ENCODE results near the gene ZCRB1.
"Not testable (repeated sequence)": the region's sequence is repeated elsewhere in the genome, so short reads cannot be mapped to it uniquely, and the experiment has no call there.

The ZCRB1 gene

GRCh38 chr12:42350021-42350407 lies 24.1 kb upstream of the ZCRB1 start:
- not testable (repeated sequence) for H3K9me3 ChIP-seq (ENCODE audit: insufficient read depth, low read depth, low read length); H3K4me3 ChIP-seq (ENCODE audit: low read length); H3K27ac ChIP-seq (ENCODE audit: low read length); H3K27me3 ChIP-seq (ENCODE audit: insufficient read depth, low read length); H3K4me1 ChIP-seq (ENCODE audit: insufficient read depth, low read length); H3K9ac ChIP-seq (ENCODE audit: low read depth, low read length)
- H3K36me3 ChIP-seq (ENCODE audit: insufficient read depth, low read depth, low read length) = peaks cover 11% of the 10 kb centered on the region

- H3K9ac ChIP-seq (ENCODE audit: low read depth, low read length); H3K4me1 ChIP-seq (ENCODE audit: insufficient read depth, low read length); H3K4me3 ChIP-seq (ENCODE audit: low read length); H3K27ac ChIP-seq (ENCODE audit: low read length); H3K27me3 ChIP-seq (ENCODE audit: insufficient read depth, low read length); H3K9me3 ChIP-seq (ENCODE audit: insufficient read depth, low read depth, low read length); H3K36me3 ChIP-seq (ENCODE audit: insufficient read depth, low read depth, low read length): not testable (repeated sequence)
These were observed 23.5 kb upstream of the ZCRB1 start for GRCh38 chr12:42349119-42350020.

- no peak overlapping the region for H3K4me3 ChIP-seq (ENCODE audit: low read length)
- no peak overlapping the region for H3K27ac ChIP-seq (ENCODE audit: low read length)
- H3K27me3 ChIP-seq (ENCODE audit: insufficient read depth, low read length) = no peaks in the 10 kb centered on the region
- no peak overlapping the region for H3K9ac ChIP-seq (ENCODE audit: low read depth, low read length)
- no peaks in the 10 kb centered on the region for H3K4me1 ChIP-seq (ENCODE audit: insufficient read depth, low read length)
- H3K36me3 ChIP-seq (ENCODE audit: insufficient read depth, low read depth, low read length) = peaks cover 8% of the 10 kb centered on the region; the same call in 1 of the 2 replicates
- H3K9me3 ChIP-seq (ENCODE audit: insufficient read depth, low read depth, low read length) = no peaks in the 10 kb centered on the region
These were observed 20.6 kb upstream of the ZCRB1 start for GRCh38 chr12:42346403-42347002.

GRCh38 chr12:42343721-42344120 lies 17.8 kb upstream of the ZCRB1 start:
- peaks cover 17% of the 10 kb centered on the region; the same call in 1 of the 2 replicates for H3K36me3 ChIP-seq (ENCODE audit: insufficient read depth, low read depth, low read length)
- H3K9ac ChIP-seq (ENCODE audit: low read depth, low read length) = no peak overlapping the region
- no peak overlapping the region for H3K4me3 ChIP-seq (ENCODE audit: low read length)
- H3K9me3 ChIP-seq (ENCODE audit: insufficient read depth, low read depth, low read length) = no peaks in the 10 kb centered on the region
- no peak overlapping the region for H3K27ac ChIP-seq (ENCODE audit: low read length)
- H3K27me3 ChIP-seq (ENCODE audit: insufficient read depth, low read length) = no peaks in the 10 kb centered on the region
- no peaks in the 10 kb centered on the region for H3K4me1 ChIP-seq (ENCODE audit: insufficient read depth, low read length)

- H3K27ac ChIP-seq (ENCODE audit: low read length) = no peak overlapping the region
- H3K36me3 ChIP-seq (ENCODE audit: insufficient read depth, low read depth, low read length) = peaks cover 28% of the 10 kb centered on the region; the same call in 1 of the 2 replicates
- H3K9me3 ChIP-seq (ENCODE audit: insufficient read depth, low read depth, low read length) = no peaks in the 10 kb centered on the region
These were observed 16.1 kb upstream of the ZCRB1 start for GRCh38 chr12:42342028-42342427.

DNA sequence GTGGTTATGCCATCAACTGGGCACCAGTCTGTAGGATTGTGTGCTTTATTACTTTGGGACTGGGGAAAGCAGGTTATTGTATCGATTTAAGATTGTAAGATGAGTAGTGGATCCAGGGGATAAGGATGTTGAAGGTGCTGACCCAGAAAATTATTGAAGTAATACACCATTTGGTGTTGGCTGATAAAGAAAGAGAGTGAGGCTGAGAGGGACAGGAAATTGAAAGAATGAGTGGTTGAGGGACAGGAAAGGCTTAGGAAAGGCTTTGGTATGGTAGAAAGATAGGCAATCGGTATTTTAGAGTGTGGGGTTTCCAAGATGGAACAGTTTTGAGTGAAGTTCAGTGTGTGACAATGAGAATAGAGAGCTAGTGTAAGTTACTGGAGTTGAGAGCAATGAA lies 12.4 kb upstream of the ZCRB1 start:
- H3K36me3 ChIP-seq (ENCODE audit: insufficient read depth, low read depth, low read length) = peaks cover 38% of the 10 kb centered on the region
- no peaks in the 10 kb centered on the region for H3K4me1 ChIP-seq (ENCODE audit: insufficient read depth, low read length)
- H3K27me3 ChIP-seq (ENCODE audit: insufficient read depth, low read length) = no peaks in the 10 kb centered on the region
- H3K4me3 ChIP-seq (ENCODE audit: low read length) = no peak overlapping the region
- no peak overlapping the region for H3K9ac ChIP-seq (ENCODE audit: low read depth, low read length)
- H3K9me3 ChIP-seq (ENCODE audit: insufficient read depth, low read depth, low read length) = no peaks in the 10 kb centered on the region
- no peak overlapping the region for H3K27ac ChIP-seq (ENCODE audit: low read length)

More at GRCh38 chr12:42342028-42342427, 16.1 kb upstream of the ZCRB1 start:
- no peak overlapping the region for H3K4me3 ChIP-seq (ENCODE audit: low read length)
- no peaks in the 10 kb centered on the region for H3K27me3 ChIP-seq (ENCODE audit: insufficient read depth, low read length)
- no peaks in the 10 kb centered on the region for H3K4me1 ChIP-seq (ENCODE audit: insufficient read depth, low read length)
- H3K9ac ChIP-seq (ENCODE audit: low read depth, low read length) = no peak overlapping the region

DNA sequence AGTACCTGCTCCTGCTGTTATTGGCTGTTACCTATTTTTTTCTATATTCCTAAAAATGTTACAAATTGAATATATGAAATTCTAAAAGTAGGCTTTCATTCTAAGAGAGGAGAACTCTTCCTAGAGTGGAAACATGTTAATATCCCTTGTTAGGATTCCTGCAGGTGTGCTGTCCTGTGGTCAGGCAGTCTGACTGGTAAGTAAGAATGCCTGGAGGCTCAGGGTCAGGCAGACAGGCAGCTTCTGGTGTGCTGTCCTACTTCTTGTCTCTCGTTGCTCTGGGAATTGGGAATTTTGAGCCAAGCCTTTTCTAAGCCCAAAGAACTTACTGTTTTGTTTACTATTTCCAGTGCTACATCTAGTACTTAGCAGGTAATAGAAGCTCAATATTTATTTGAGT lies 10.4 kb upstream of the ZCRB1 start:
- Histone ChIP-seq H3K4me3 (ENCODE audit: low read length) (no peak overlapping the region), H3K4me1 (ENCODE audit: insufficient read depth, low read length) (0 out of 2 replicates have a peak, but pooled peaks cover 3% of the 10 kb centered on the region), H3K9me3 (ENCODE audit: insufficient read depth, low read depth, low read length) (no peaks in the 10 kb centered on the region), H3K36me3 (ENCODE audit: insufficient read depth, low read depth, low read length) (peaks cover 32% of the 10 kb centered on the region), H3K27me3 (ENCODE audit: insufficient read depth, low read length) (no peaks in the 10 kb centered on the region), H3K9ac (ENCODE audit: low read depth, low read length) (no peak overlapping the region), H3K27ac (ENCODE audit: low read length) (no peak overlapping the region)

GRCh38 chr12:42332301-42333285 lies 6.7 kb upstream of the ZCRB1 start:
- Histone ChIP-seq H3K4me3 (ENCODE audit: low read length) (no peak overlapping the region), H3K9ac (ENCODE audit: low read depth, low read length) (no peak overlapping the region), H3K27me3 (ENCODE audit: insufficient read depth, low read length) (no peaks in the 10 kb centered on the region), H3K27ac (ENCODE audit: low read length) (no peak overlapping the region), H3K4me1 (ENCODE audit: insufficient read depth, low read length) (0 out of 2 replicates have a peak, but pooled peaks cover 3% of the 10 kb centered on the region), H3K36me3 (ENCODE audit: insufficient read depth, low read depth, low read length) (peaks cover 16% of the 10 kb centered on the region), H3K9me3 (ENCODE audit: insufficient read depth, low read depth, low read length) (no peaks in the 10 kb centered on the region)

DNA sequence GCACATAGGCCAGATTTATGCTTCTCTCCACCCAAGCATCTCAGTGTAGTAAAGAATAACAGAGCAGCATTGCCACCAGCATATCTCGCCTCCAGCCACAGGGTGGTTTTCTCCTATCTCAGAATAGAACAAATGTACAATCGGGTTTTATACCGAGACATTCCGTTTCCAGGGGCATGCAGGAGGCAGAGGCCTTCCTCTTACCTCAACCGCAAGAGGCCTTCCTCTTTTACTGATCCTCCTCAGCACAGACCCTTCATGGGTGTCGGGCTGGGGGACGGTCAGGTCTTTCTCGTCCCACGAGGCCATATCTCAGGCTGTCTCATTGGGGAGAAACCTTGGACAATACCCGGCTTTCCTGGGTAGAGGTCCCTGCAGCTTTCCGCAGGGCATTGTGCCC lies 4.2 kb upstream of the ZCRB1 start:
- not testable (repeated sequence) for H3K27ac ChIP-seq (ENCODE audit: low read length); H3K4me3 ChIP-seq (ENCODE audit: low read length); H3K9me3 ChIP-seq (ENCODE audit: insufficient read depth, low read depth, low read length); H3K9ac ChIP-seq (ENCODE audit: low read depth, low read length); H3K27me3 ChIP-seq (ENCODE audit: insufficient read depth, low read length); H3K36me3 ChIP-seq (ENCODE audit: insufficient read depth, low read depth, low read length)
- H3K4me1 ChIP-seq (ENCODE audit: insufficient read depth, low read length) = peaks cover 10% of the 10 kb centered on the region; the same call in 1 of the 2 replicates

DNA sequence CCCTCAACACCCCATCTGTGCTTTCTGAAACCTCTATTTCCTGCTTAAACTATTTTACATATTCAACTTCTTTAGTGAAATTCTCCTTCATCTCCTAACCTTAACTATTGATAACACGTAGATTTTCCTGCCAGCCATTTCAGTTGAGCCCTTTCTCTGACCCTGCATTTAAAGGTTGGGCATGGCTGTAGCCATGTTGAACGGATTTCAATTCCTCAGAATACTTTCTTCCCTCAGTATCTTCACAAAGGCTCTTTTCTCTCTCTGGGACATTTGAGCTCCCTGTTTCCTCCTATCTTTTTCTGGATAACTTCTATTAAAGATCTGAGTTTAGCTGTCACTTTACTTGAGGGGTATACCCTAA lies 1.3 kb upstream of the ZCRB1 start:
- H3K36me3 ChIP-seq (ENCODE audit: insufficient read depth, low read depth, low read length) = peaks cover 12% of the 10 kb centered on the region
- no peak overlapping the region for H3K27ac ChIP-seq (ENCODE audit: low read length)
- H3K4me1 ChIP-seq (ENCODE audit: insufficient read depth, low read length) = peaks cover 15% of the 10 kb centered on the region; the same call in 1 of the 2 replicates
- peak overlapping the region; percentile 96; the same call in 1 of the 2 replicates for H3K9ac ChIP-seq (ENCODE audit: low read depth, low read length)
- no peaks in the 10 kb centered on the region for H3K27me3 ChIP-seq (ENCODE audit: insufficient read depth, low read length)
- H3K4me3 ChIP-seq (ENCODE audit: low read length) = peak overlapping the region; percentile 97
- no peaks in the 10 kb centered on the region for H3K9me3 ChIP-seq (ENCODE audit: insufficient read depth, low read depth, low read length)

DNA sequence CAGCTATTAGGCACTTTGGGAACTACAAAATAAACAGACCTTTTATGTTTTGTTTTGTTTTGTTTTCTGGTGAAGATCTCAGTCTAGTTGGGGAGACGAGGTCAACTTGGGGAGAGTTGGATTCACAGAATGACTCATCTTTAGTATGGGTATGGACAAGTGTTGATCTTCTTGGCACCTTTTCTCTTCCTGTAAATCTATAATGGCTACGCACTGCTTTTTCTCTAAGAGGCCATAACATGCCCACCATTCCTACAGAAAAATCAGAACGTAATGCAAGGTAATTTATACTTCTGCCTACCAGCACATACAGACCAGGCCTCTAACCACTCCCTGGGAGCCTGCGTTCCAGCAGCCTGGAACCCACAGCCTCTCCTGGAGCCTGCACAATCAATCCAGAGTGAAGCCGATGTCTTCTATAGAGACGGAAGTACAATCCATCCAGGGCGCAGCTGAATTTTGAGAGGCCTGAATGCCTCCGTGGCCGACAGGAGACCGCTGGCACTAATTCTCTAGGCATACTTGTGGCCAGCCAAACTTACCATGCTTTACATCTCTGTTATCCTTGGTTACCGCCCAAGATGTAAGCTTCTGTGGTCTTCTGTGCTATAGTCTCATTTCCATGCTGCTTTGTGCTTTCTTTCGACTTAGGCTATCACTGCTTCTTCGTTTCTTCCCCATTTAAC lies 790 bp upstream of the ZCRB1 start:
- Histone ChIP-seq H3K36me3 (ENCODE audit: insufficient read depth, low read depth, low read length) (peaks cover 17% of the 10 kb centered on the region), H3K4me1 (ENCODE audit: insufficient read depth, low read length) (peaks cover 13% of the 10 kb centered on the region; the same call in 1 of the 2 replicates), H3K9me3 (ENCODE audit: insufficient read depth, low read depth, low read length) (no peaks in the 10 kb centered on the region), H3K9ac (ENCODE audit: low read depth, low read length) (peak overlapping the region; percentile 96), H3K4me3 (ENCODE audit: low read length) (peak overlapping the region; percentile 97), H3K27me3 (ENCODE audit: insufficient read depth, low read length) (no peaks in the 10 kb centered on the region), H3K27ac (ENCODE audit: low read length) (peak overlapping the region; percentile 44)
